IMR-90 (cell line): ENCODE results near the gene ZNF512B. TPM values are rescaled to one million over a fixed set of nuclear protein-coding genes. Genes with fewer than 3 reads are reported as not detected.

Experiments
- ATAC-seq: fragments of 200-7000 bp; cut with Tn5 transposase; 2 replicates; pipeline ENCODE4 v1.9.1; 2020; ENCODE audit warnings: low read depth, mild to moderate bottlenecking, moderate library complexity
- BruUV-seq: library from RNA; stranded (reverse); fragments of 400-500 nt; replicated peaks from 2 replicates; lab custom pipeline; 2021; lab: Mats Ljungman, UMichigan
- CTCF ChIA-PET: fragments of 300-600 bp; formaldehyde crosslinking; extraction: SDS; loops from one replicate; lab custom pipeline; 2021; ENCODE audit warnings: antibody characterized with exemption; lab: Yijun Ruan, JAX
- POLR2A ChIA-PET: fragments of 300-600 bp; sonication (Branson Sonifier 250); formaldehyde crosslinking; loops from one replicate; lab custom pipeline; 2022; ENCODE audit warnings: antibody characterized with exemption; ENCODE audit not compliant: unreplicated experiment; lab: Charles Lee
- DNase-seq: peaks from one replicate; pipeline ENCODE4 v3.0.0; 2013
- H2AFZ ChIP-seq: replicated peaks from 2 replicates; pipeline ENCODE3; 2013; ENCODE audit warnings: low read length, mild to moderate bottlenecking; ENCODE audit not compliant: poor library complexity
- H2AK5ac ChIP-seq: 2 replicates; pipeline ENCODE4 v1.6.1; 2013; ENCODE audit warnings: low read depth, low read length, inconsistent platforms
- H2AK9ac ChIP-seq: replicated peaks from 2 replicates; pipeline ENCODE3; 2013; ENCODE audit warnings: mild to moderate bottlenecking, low read depth, low read length, moderate library complexity; ENCODE audit not compliant: poor library complexity
- H2BK120ac ChIP-seq: 2 replicates; pipeline ENCODE4 v1.6.1; 2013; ENCODE audit warnings: low read depth, low read length, inconsistent platforms
- H2BK15ac ChIP-seq: 3 replicates; pipeline ENCODE4 v1.6.1; 2013; ENCODE audit warnings: low read depth, low read length, inconsistent platforms
- H2BK20ac ChIP-seq: 2 replicates; pipeline ENCODE4 v1.6.1; 2013; ENCODE audit warnings: low read depth, mild to moderate bottlenecking, inconsistent platforms, low read length, moderate library complexity
- H2BK5ac ChIP-seq: 2 replicates; pipeline ENCODE4 v1.6.1; 2013; ENCODE audit warnings: mild to moderate bottlenecking, low read depth, low read length, inconsistent platforms; ENCODE audit not compliant: poor library complexity, severe bottlenecking
- H3K14ac ChIP-seq: replicated peaks from 2 replicates; pipeline ENCODE4 v1.6.1; 2013; ENCODE audit warnings: low read depth, low read length, inconsistent platforms
- H3K18ac ChIP-seq: 2 replicates; pipeline ENCODE4 v1.6.1; 2013; ENCODE audit warnings: low read depth, low read length, control low read depth
- H3K23ac ChIP-seq: 2 replicates; pipeline ENCODE4 v1.6.1; 2013; ENCODE audit warnings: low read depth, low read length, inconsistent platforms
- H3K27ac ChIP-seq: 2 replicates; pipeline ENCODE4 v1.5.1; 2013; ENCODE audit warnings: mild to moderate bottlenecking, control low read depth, low read length; ENCODE audit not compliant: insufficient read depth
- H3K27me3 ChIP-seq: 2 replicates; pipeline ENCODE4 v1.6.1; 2013; ENCODE audit warnings: low read length; ENCODE audit not compliant: control insufficient read depth, insufficient read depth
- H3K36me3 ChIP-seq: 2 replicates; pipeline ENCODE4 v1.6.1; 2013; ENCODE audit warnings: low read length, mixed read lengths; ENCODE audit not compliant: control insufficient read depth, insufficient read depth
- H3K4ac ChIP-seq: 2 replicates; pipeline ENCODE4 v1.6.1; 2013; ENCODE audit warnings: low read depth, low read length, inconsistent platforms
- H3K4me1 ChIP-seq: 2 replicates; pipeline ENCODE4 v1.6.1; 2013; ENCODE audit warnings: low read length, mixed read lengths; ENCODE audit not compliant: control insufficient read depth, insufficient read depth
- H3K4me2 ChIP-seq: 2 replicates; pipeline ENCODE4 v1.6.1; 2013; ENCODE audit warnings: low read depth, mild to moderate bottlenecking, control low read depth, low read length, moderate library complexity
- H3K4me3 ChIP-seq: 2 replicates; pipeline ENCODE4 v1.5.1; 2013; ENCODE audit warnings: low read depth, mild to moderate bottlenecking, control low read depth, low read length, moderate library complexity; ENCODE audit not compliant: insufficient read depth
- H3K56ac ChIP-seq: 2 replicates; pipeline ENCODE4 v1.6.1; 2013; ENCODE audit warnings: low read length, inconsistent platforms; ENCODE audit not compliant: insufficient read depth; ENCODE audit errors: extremely low read depth
- H3K79me1 ChIP-seq, 2 experiments: 2 replicates each; pipeline ENCODE4 v1.6.1; 2013; ENCODE audit warnings: low read length in 2 of 2, inconsistent platforms in 1 of 2, low read depth in 1 of 2
- H3K9ac ChIP-seq: 2 replicates; pipeline ENCODE4 v1.6.1; 2013; ENCODE audit warnings: low read depth, low read length, control low read depth
- H3K9me1 ChIP-seq: 2 replicates; pipeline ENCODE4 v1.6.1; 2013; ENCODE audit warnings: low read length, inconsistent platforms; ENCODE audit not compliant: insufficient read depth
- H3K9me3 ChIP-seq: 2 replicates; pipeline ENCODE4 v1.6.1; 2013; ENCODE audit warnings: low read length; ENCODE audit not compliant: control insufficient read depth, insufficient read depth
- H4K20me1 ChIP-seq: 2 replicates; pipeline ENCODE4 v1.6.1; 2013; ENCODE audit warnings: low read length, inconsistent platforms; ENCODE audit not compliant: insufficient read depth
- H4K5ac ChIP-seq: 2 replicates; pipeline ENCODE4 v1.6.1; 2013; ENCODE audit warnings: mild to moderate bottlenecking, low read depth, low read length, control low read depth
- H4K8ac ChIP-seq, 2 experiments: 2 replicates each; pipeline ENCODE4 v1.6.1; 2013; ENCODE audit warnings: low read depth in 2 of 2, low read length in 2 of 2, control low read depth in 1 of 2, inconsistent platforms in 1 of 2
- H4K91ac ChIP-seq: 2 replicates; pipeline ENCODE4 v1.6.1; 2013; ENCODE audit warnings: low read depth, low read length, inconsistent platforms; ENCODE audit not compliant: insufficient read depth
- BHLHE40 ChIP-seq: fragments of 150-350 bp; IDR thresholded peaks from 2 replicates; pipeline ENCODE4 v1.6.1; 2016; ENCODE audit warnings: mild to moderate bottlenecking, low read depth, low read length
- CHD1 ChIP-seq: IDR thresholded peaks from 2 replicates; pipeline ENCODE4 v1.6.1; 2012; ENCODE audit warnings: low read depth, low read length, improper control_type of control experiment
- CTCF ChIP-seq: conservative IDR thresholded peaks from 2 replicates; pipeline ENCODE4 v1.5.1; 2012; ENCODE audit warnings: mild to moderate bottlenecking, low read depth, low read length, improper control_type of control experiment
- ELK1 ChIP-seq: fragments of 150-350 bp; IDR thresholded peaks from 2 replicates; pipeline ENCODE4 v1.6.1; 2016; ENCODE audit warnings: low read depth, mild to moderate bottlenecking, low read length, moderate library complexity, borderline replicate concordance
- MAFK ChIP-seq: IDR thresholded peaks from 2 replicates; pipeline ENCODE4 v1.6.1; 2012; ENCODE audit warnings: low read depth, low read length, improper control_type of control experiment
- MXI1 ChIP-seq: IDR thresholded peaks from 2 replicates; pipeline ENCODE4 v1.6.1; 2012; ENCODE audit warnings: low read depth, mild to moderate bottlenecking, low read length, moderate library complexity, borderline replicate concordance
- NFE2L2 ChIP-seq: fragments of 150-350 bp; IDR thresholded peaks from 2 replicates; pipeline ENCODE4 v1.6.1; 2016; ENCODE audit warnings: low read depth, mild to moderate bottlenecking, low read length
- RAD21 ChIP-seq: IDR thresholded peaks from 2 replicates; pipeline ENCODE4 v1.6.1; 2012; ENCODE audit warnings: low read length, improper control_type of control experiment
- RCOR1 ChIP-seq: IDR thresholded peaks from 2 replicates; pipeline ENCODE4 v1.6.1; 2012; ENCODE audit warnings: mild to moderate bottlenecking, low read length, improper control_type of control experiment; ENCODE audit not compliant: insufficient replicate concordance
- RFX5 ChIP-seq: IDR thresholded peaks from 2 replicates; pipeline ENCODE4 v1.8.0; 2012; ENCODE audit warnings: low read depth, mild to moderate bottlenecking, low read length, moderate library complexity
- USF2 ChIP-seq: fragments of 150-350 bp; IDR thresholded peaks from 2 replicates; pipeline ENCODE4 v1.6.1; 2017; ENCODE audit warnings: mild to moderate bottlenecking, antibody characterized with exemption, low read length, low read depth
- WGBS, 2 experiments: methylation state at CpG; one replicate each; pipeline versions ENCODE4 v1.1.5 to v1.1.7; 2013; ENCODE audit warnings: missing lambda C conversion rate in 2 of 2; ENCODE audit not compliant: insufficient read length in 1 of 2; ENCODE audit errors: extremely low coverage in 2 of 2; 5-methylcytosine and 5-hydroxymethylcytosine counted together
- dilution Hi-C: fragments of 300-500 bp; cut with HindIII; formaldehyde crosslinking; loops from one replicate; pipeline ENCODE4 v1.14.3; 2018; ENCODE audit warnings: low sequenced_read_pairs; ENCODE audit not compliant: unreplicated experiment
- in situ Hi-C: fragments of 300-500 bp; cut with MboI; formaldehyde crosslinking; loops from 3 replicates; pipeline ENCODE4 v1.14.3; 2019; ENCODE audit warnings: low sequenced_read_pairs, inconsistent platforms, mixed read lengths
- intact Hi-C: fragments of 100-400 bp; cut with micrococcal nuclease; formaldehyde crosslinking; loops from 2 replicates; pipeline ENCODE4 v1.10.0; 2022
- polyA plus RNA-seq, 3 experiments: library from polyadenylated mRNA; depleted of rRNA; stranded (reverse); fragments of >200 nt; gene quantifications; 2 replicates each; pipeline ENCODE4 v1.2.3, GENCODE V29; 2012; ENCODE audit warnings: low replicate concordance in 1 of 3
- total RNA-seq: library from RNA; depleted of rRNA; stranded (reverse); fragments of >200 nt; gene quantifications from 2 replicates; pipeline ENCODE4 v1.2.3, GENCODE V29; 2012

The ZNF512B gene
- total and polyA plus RNA-seq, 2 of the 4 experiments (the other 2 are of a cell fraction): 6.5 to 15.6 TPM

- no peak for TF ChIP-seq CHD1
Observed at GRCh38 chr20:63947638-63948456, 21.9 kb downstream of the ZNF512B start (continued).

GRCh38 chr20:63946986-63947637 is 22.6 kb downstream of the ZNF512B start:
- no peak overlapping the region for H3K56ac ChIP-seq
- ChIA-PET CTCF (no interaction called here), POLR2A (no interaction called here)
- no peak overlapping the region for H3K4ac ChIP-seq
- no TSS peak for BruUV-seq
- in situ Hi-C loops: no loop called here
- no peak overlapping the region for H2BK5ac ChIP-seq
- H2AK5ac ChIP-seq: no peak overlapping the region; the same call in 1 of the 2 replicates
- H3K18ac ChIP-seq: no peak overlapping the region
- no peak overlapping the region for H4K8ac ChIP-seq
- DNase-seq (no peak), ATAC-seq (no peak)
- H4K20me1 ChIP-seq: peaks cover 99% of the 10 kb centered on the region
- H2BK120ac ChIP-seq: no peak overlapping the region
- H3K4me2 ChIP-seq: no peak overlapping the region
- peaks cover 22% of the 10 kb centered on the region for H3K9me1 ChIP-seq
- peaks cover 36% of the 10 kb centered on the region for H3K36me3 ChIP-seq
- no peak overlapping the region for H3K14ac ChIP-seq
- peaks cover 29% of the 10 kb centered on the region for H3K4me1 ChIP-seq
- no peak overlapping the region for H4K5ac ChIP-seq
- H3K9me3 ChIP-seq: no peaks in the 10 kb centered on the region
- no peak overlapping the region for H2AK9ac ChIP-seq
- no peak overlapping the region for H3K9ac ChIP-seq
- H4K91ac ChIP-seq: no peak overlapping the region
- 88% methylated on average over 13 of the region's 15 CpGs; no CpG with 5 or more reads in 1 of the 2 experiments for WGBS, 2 experiments
- no peaks in the 10 kb centered on the region for H3K27me3 ChIP-seq
- intact Hi-C loops: no loop called here
- H3K27ac ChIP-seq: no peak overlapping the region
- no peak overlapping the region for H2BK20ac ChIP-seq
- H3K23ac ChIP-seq: no peak overlapping the region
- no peak overlapping the region for H2AFZ ChIP-seq
- H3K79me1 ChIP-seq: peaks cover 18 to 90% of the 10 kb centered on the region in 2 experiments; a peak in 3 of 4 replicates
- dilution Hi-C loops: no loop called here
- no peak overlapping the region for H2BK15ac ChIP-seq
- H3K4me3 ChIP-seq: no peak overlapping the region
- no peak for TF ChIP-seq USF2
- no peak for TF ChIP-seq BHLHE40
- TF ChIP-seq MAFK: no peak
- no peak for TF ChIP-seq RCOR1
- TF ChIP-seq MXI1: no peak
- TF ChIP-seq CHD1: no peak
- no peak for TF ChIP-seq RFX5
- no peak for TF ChIP-seq NFE2L2
- TF ChIP-seq ELK1: no peak
- no peak for TF ChIP-seq CTCF
- TF ChIP-seq RAD21: no peak
